ENCODE results near the gene GLTP.
"Not testable (repeated sequence)": the region's sequence is repeated elsewhere in the genome, so short reads cannot be mapped to it uniquely, and the experiment has no call there.

Gene GLTP, protein sequence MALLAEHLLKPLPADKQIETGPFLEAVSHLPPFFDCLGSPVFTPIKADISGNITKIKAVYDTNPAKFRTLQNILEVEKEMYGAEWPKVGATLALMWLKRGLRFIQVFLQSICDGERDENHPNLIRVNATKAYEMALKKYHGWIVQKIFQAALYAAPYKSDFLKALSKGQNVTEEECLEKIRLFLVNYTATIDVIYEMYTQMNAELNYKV

DNA sequence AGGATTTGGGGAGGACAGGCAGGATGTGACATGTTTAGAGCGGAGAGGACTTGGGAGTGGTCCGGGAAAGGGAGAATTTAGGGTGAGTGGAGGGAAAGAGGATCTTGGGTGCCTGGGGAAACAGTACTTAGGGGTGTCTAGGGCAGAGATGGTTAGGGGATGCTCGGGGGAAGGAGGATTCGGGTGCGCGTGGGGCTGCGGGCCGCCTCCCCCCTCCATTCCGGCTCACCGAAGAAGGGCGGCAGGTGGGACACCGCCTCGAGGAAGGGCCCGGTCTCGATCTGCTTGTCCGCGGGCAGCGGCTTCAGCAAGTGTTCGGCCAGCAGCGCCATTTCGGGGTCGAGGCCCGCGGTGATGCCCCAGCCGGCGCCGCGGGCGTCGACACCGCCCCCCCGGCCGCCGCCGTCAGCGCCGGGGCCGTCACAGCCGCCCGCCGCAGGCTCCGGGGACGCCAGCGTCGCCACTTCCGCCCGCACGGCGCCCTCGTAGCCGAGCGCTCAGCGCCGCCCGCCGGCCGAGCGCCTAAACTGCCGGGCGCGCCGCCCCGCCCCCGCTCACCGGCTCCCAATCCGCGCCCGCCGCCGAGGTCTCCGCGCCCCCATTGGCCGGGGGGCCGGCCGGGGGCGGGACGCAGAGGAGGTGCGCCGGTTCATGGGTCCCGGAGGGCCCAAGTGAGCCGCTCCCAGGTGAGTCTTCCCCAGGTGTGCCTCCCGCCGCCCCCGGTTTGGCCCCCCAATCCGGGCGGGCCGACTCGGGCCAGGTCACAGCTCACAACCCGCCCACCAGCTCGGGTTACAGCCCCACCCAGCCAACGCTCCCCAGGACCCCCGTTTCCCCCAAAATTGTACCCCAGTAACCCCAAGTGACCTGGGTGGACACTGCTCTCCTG is at the start of gene GLTP:
Gene GLTP (minus strand): TSS at position 499 of the 889 bp plus-strand sequence. CDS start 167 bp downstream, at position 332.
- H3K4me3 ChIP-seq (ENCODE audit: low read depth, low read length), result peak within 1 kb of the TSS; percentile 84
- TF ChIP-seq, protein P1, sequence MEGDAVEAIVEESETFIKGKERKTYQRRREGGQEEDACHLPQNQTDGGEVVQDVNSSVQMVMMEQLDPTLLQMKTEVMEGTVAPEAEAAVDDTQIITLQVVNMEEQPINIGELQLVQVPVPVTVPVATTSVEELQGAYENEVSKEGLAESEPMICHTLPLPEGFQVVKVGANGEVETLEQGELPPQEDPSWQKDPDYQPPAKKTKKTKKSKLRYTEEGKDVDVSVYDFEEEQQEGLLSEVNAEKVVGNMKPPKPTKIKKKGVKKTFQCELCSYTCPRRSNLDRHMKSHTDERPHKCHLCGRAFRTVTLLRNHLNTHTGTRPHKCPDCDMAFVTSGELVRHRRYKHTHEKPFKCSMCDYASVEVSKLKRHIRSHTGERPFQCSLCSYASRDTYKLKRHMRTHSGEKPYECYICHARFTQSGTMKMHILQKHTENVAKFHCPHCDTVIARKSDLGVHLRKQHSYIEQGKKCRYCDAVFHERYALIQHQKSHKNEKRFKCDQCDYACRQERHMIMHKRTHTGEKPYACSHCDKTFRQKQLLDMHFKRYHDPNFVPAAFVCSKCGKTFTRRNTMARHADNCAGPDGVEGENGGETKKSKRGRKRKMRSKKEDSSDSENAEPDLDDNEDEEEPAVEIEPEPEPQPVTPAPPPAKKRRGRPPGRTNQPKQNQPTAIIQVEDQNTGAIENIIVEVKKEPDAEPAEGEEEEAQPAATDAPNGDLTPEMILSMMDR (IDR thresholded peaks at IDR 0.05; ENCODE audit: low read depth, low read length, missing control alignments), result peak; percentile 58
- no peak for DNase-seq (ENCODE audit: low read depth)

DNA sequence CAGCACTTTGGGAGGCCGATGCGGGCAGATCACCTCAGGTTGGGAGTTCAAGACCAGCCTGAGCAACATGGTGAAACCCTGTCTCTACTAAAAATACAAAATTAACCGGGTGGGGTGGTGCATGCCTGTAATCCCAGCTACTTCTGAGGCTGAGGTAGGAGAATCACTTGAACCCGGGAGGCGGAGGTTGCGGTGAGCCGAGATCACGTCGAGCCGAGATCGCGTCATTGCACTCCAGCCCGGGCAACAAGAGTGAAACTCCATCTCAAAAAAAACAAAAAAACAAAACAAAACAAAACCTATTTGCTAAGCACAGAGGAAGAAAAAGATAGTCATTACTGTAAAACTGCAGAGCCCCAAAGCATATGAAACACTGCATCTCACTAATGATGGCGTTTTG is 49.0 kb upstream of the GLTP start:
- not testable (repeated sequence) for H3K4me3 ChIP-seq (ENCODE audit: low read depth, low read length); DNase-seq (ENCODE audit: low read depth)

GRCh38 chr12:109928058-109928656 is 47.8 kb upstream of the GLTP start:
- DNase-seq (ENCODE audit: low read depth), result no peak
- H3K4me3 ChIP-seq (ENCODE audit: low read depth, low read length), result no peak overlapping the region
- TF ChIP-seq, protein P1 (IDR thresholded peaks at IDR 0.05; ENCODE audit: low read depth, low read length, missing control alignments), result no peak

DNA sequence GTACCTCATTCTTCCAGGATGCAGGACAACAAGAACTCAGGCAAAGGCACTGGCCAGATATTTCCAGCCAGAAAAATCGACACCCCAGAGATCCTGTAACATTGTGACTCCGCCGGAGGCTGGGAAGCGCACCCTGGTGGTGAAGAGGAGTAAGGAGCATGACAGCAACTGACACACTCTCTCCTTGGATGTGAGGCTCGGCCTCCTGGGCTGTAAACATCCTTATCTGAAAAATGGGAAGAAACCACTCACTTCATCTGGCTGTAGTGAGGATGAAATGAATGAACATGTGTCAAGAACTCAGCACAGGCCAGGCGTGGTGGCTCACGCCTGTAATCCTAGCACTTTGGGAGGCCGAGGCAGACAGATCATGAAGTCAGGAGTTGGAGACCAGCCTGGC is 47.3 kb upstream of the GLTP start:
- no peak for DNase-seq (ENCODE audit: low read depth)
- no peak overlapping the region for H3K4me3 ChIP-seq (ENCODE audit: low read depth, low read length)
- TF ChIP-seq, protein P1 (IDR thresholded peaks at IDR 0.05; ENCODE audit: low read depth, low read length, missing control alignments), result peak; percentile 70

- TF ChIP-seq, protein P1 (IDR thresholded peaks at IDR 0.05; ENCODE audit: low read depth, low read length, missing control alignments), result no peak
- no peak overlapping the region for H3K4me3 ChIP-seq (ENCODE audit: low read depth, low read length)
- no peak for DNase-seq (ENCODE audit: low read depth)
Observed at GRCh38 chr12:109926488-109927210, 46.3 kb upstream of the GLTP start.

DNA sequence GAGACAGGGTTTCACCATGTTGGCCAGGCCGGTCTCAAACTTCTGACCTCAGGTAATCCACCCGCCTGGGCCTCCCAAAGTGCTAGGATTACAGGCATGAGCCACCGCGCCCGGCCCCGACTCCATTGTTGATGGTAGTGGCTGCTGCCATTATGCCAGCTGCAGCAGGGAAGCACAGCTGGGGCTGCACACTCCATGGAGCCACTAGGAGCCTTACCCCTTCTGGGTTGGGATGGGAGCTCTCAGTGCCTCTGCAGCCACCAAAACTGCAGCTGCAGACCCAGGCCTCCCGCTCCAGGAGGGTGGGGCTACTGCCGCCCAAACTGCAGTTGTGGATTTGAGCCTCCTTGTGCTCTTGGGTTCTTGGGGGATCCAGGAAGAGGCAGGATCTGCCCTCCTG is 45.7 kb upstream of the GLTP start:
- H3K4me3 ChIP-seq (ENCODE audit: low read depth, low read length), result no peak overlapping the region
- TF ChIP-seq, protein P1 (IDR thresholded peaks at IDR 0.05; ENCODE audit: low read depth, low read length, missing control alignments), result no peak
- no peak for DNase-seq (ENCODE audit: low read depth)

All from GM12864 (cell line).